ENCODE results near the gene ERAS. TPM values are rescaled to one million over a fixed set of nuclear protein-coding genes. Genes with fewer than 3 reads are reported as not detected.

ERAS gene
- total RNA-seq, 1 donor from 2014 or later, result not detected

- no peak for TF ChIP-seq CTCF (IDR thresholded peaks at IDR 0.05; ENCODE audit: insufficient read depth, low read length, poor library complexity, severe bottlenecking)
- Histone ChIP-seq H3K27me3 (ENCODE audit: control insufficient read depth, insufficient read depth, low read length) (no peaks in the 10 kb centered on the region), H3K4me3 (ENCODE audit: low read depth, low read length) (no peak overlapping the region), H3K36me3 (ENCODE audit: control insufficient read depth, insufficient read depth, low read length) (no peaks in the 10 kb centered on the region)
- no peak for DNase-seq (ENCODE audit: low read depth)
Measured at GRCh38 chrX:48786825-48787504, 39.3 kb upstream of the ERAS start.

GRCh38 chrX:48787505-48788443 lies 38.5 kb upstream of the ERAS start:
- Histone ChIP-seq H3K27me3 (ENCODE audit: control insufficient read depth, insufficient read depth, low read length) (no peaks in the 10 kb centered on the region), H3K36me3 (ENCODE audit: control insufficient read depth, insufficient read depth, low read length) (no peaks in the 10 kb centered on the region), H3K4me3 (ENCODE audit: low read depth, low read length) (no peak overlapping the region)
- TF ChIP-seq CTCF (IDR thresholded peaks at IDR 0.05; ENCODE audit: insufficient read depth, low read length, poor library complexity, severe bottlenecking), result no peak
- DNase-seq (ENCODE audit: low read depth), result no peak

- no peak for TF ChIP-seq CTCF (IDR thresholded peaks at IDR 0.05; ENCODE audit: insufficient read depth, low read length, poor library complexity, severe bottlenecking)
- DNase-seq (ENCODE audit: low read depth), result no peak
- Histone ChIP-seq H3K27me3 (ENCODE audit: control insufficient read depth, insufficient read depth, low read length) (no peaks in the 10 kb centered on the region), H3K4me3 (ENCODE audit: low read depth, low read length) (no peak overlapping the region), H3K36me3 (ENCODE audit: control insufficient read depth, insufficient read depth, low read length) (no peaks in the 10 kb centered on the region)
Measured at GRCh38 chrX:48789366-48790220, 36.7 kb upstream of the ERAS start.

- no peak overlapping the region for H3K4me3 ChIP-seq (ENCODE audit: low read depth, low read length)
- TF ChIP-seq CTCF (IDR thresholded peaks at IDR 0.05; ENCODE audit: insufficient read depth, low read length, poor library complexity, severe bottlenecking), result no peak
- H3K36me3 ChIP-seq (ENCODE audit: control insufficient read depth, insufficient read depth, low read length), result no peaks in the 10 kb centered on the region
- DNase-seq (ENCODE audit: low read depth), result no peak
- H3K27me3 ChIP-seq (ENCODE audit: control insufficient read depth, insufficient read depth, low read length), result no peaks in the 10 kb centered on the region
Measured at GRCh38 chrX:48790477-48790876, 35.8 kb upstream of the ERAS start.

GRCh38 chrX:48791063-48791820 lies 35.1 kb upstream of the ERAS start:
- Histone ChIP-seq H3K27me3 (ENCODE audit: control insufficient read depth, insufficient read depth, low read length) (no peaks in the 10 kb centered on the region), H3K36me3 (ENCODE audit: control insufficient read depth, insufficient read depth, low read length) (no peaks in the 10 kb centered on the region), H3K4me3 (ENCODE audit: low read depth, low read length) (no peak overlapping the region)
- no peak for TF ChIP-seq CTCF (IDR thresholded peaks at IDR 0.05; ENCODE audit: insufficient read depth, low read length, poor library complexity, severe bottlenecking)
- DNase-seq (ENCODE audit: low read depth), result no peak
